NCI-H748 (cell line): ENCODE results near the gene C17orf107.
"Not testable (repeated sequence)": the region's sequence is repeated elsewhere in the genome, so short reads cannot be mapped to it uniquely, and the experiment has no call there.

Source experiments
- DNase-seq: peaks from one replicate; lab custom pipeline; 2025; ENCODE audit not compliant: unreplicated experiment; lab: John Stamatoyannopoulos, UW

The C17orf107 gene

DNA sequence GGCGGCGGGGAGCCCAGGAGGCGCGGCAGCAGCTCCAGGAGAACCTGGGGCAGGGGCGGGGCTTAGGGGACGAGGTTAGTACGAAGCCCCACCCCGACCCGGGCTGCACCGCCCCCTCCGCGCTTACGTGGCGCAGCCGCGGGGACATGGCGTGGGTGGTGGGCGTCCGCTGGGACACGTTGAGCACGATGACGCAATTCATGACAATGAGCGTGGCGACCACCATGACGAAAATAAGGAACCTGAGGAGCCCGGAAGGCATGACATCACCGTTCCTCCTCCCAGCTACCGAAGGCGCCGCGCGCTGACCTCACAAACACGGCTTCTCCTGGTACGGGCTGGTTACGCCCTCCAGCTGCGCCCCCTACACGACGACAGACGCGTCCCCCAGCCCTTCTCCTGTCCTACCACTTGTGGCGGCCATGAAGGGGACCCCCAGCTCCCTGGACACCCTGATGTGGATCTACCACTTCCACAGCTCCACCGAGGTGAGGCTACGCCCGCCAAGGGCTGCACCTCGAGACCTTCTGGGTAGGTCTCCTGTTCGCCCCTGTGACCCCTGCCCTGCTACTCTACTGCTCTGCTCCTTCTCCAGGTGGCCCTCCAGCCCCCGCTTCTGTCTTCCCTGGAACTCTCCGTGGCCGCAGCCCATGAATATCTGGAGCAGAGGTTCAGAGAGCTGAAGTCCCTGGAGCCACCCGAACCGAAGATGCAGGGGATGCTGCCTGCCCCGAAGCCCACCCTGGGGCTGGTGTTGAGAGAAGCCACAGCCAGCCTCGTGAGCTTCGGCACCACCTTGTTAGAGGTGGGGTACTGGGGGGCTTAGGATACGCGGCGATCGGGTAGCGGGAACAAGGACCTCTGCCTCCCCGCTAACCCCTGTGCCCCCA, at the start of gene C17orf107:
Gene C17orf107 (plus strand): TSS at position 196 of the 890 bp plus-strand sequence. CDS start 227 bp downstream, at position 423.
- DNase-seq: peak; percentile 81

DNA sequence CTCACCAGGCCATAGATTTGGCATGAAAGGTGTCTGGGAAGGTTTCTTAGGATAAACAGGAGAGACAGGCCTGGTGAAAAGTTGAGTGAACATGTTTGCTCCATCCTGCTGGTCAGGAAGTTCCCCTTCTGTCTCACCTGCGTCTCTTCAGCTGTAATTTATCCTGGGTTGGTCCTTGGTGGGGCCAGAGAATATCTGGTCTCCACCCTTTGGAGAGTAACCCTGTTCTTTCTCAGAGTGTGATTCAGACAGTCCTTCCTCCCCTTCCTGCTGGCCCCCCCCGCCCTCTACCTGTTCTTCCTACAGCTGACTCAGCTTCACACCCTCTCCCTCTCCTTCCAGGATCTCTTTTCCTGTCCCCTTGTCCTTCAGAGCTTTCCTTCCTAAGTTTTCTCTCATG, 49.1 kb upstream of the C17orf107 start:
- no peak for DNase-seq

DNA sequence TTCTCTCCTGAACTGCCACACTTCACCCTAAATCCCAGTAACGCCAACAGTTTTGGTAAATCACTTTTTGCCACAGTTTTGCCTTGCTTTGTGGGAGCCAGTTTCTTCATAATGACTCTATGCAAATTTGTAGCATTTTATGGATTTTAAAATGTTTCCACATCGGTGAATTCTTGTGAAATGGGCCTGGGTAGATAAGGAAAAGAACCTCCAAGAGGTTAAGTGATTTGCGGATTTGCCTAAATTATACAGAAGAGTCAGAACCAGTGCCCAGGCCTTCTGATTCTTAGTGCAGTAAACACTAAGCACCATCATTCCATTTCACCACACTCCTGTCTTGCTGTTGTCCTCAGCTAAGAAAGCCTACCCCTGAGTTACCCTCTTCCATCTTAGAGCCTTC, 48.3 kb upstream of the C17orf107 start:
- DNase-seq: no peak

DNA sequence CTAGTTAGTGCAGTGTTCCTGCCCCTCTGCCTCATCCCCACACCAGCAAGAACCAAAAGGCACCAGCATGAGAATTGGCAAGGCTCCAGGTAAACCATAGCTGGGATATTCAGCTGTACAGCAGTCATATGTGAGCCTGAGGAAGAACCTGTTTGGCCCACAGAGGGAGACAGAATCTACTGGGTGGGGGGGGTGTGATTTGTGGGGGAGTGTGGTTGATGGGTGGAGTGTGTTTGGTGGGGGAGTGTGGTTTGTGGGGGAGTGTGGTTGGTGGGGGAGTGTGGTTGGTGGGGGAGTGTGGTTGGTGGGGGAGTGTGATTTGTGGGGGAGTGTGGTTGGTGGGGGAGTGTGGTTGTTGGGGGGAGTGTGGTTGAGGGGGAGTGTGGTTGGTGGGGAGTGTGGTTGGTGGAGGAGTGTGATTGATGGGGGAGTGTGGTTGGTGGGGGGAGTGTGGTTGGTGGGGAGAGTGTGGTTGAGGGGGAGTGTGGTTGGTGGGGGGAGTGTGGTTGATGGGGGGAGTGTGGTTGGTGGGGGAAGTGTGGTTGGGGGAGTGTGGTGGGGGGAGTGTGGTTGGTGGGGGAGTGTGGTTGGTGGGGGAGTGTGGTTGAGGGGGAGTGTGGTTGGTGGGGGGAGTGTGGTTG, 46.6 kb upstream of the C17orf107 start:
- DNase-seq: no peak

DNA sequence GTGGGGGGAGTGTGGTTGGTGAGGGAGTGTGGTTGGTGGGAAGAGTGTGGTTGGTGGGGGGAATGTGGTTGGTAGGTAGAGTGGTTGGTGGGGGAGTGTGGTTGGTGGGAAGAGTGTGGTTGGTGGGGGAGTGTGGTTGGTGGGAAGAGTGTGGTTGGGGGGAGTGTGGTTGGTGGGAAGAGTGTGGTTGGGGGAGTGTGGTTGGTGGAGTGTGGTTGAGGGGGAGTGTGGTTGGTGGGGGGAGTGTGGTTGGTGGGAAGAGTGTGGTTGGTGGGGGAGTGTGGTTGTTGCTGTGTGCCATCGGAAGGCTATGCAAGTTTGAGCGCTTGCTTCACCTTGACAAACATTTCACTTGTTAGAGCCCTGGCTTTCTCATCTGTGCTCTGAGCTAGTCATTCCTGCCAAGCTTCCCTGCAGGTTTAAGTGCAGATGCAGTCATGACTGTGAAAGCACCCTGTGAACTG, 46.1 kb upstream of the C17orf107 start:
- no peak for DNase-seq

DNA sequence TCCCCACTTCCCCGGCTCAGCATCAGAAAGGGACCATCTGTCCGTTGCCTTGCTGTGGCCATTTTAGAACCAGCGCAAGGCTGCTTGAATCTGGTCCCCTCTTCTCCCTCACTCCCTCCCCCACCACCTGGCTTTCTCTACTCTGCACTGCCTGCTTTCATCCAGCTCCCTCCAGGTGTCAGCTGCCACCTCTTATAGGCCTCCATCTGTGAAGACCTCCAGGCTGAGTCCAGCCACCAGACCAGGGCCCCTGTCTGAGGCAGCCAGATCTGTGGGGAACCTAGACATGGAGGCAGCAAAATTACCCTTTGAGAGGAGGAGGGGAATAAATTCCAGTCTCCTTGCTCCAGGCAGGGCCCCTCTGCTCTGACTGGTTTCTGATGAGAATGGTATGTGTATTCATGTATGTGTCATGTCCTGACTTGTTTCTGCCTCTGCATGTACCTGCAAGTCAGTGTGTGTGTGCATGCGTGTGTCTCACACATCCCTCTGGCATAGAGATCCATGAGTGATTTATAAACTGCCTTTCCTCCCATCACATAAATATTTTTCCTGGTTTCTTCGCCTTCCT, 45.1 kb upstream of the C17orf107 start:
- no peak for DNase-seq

DNA sequence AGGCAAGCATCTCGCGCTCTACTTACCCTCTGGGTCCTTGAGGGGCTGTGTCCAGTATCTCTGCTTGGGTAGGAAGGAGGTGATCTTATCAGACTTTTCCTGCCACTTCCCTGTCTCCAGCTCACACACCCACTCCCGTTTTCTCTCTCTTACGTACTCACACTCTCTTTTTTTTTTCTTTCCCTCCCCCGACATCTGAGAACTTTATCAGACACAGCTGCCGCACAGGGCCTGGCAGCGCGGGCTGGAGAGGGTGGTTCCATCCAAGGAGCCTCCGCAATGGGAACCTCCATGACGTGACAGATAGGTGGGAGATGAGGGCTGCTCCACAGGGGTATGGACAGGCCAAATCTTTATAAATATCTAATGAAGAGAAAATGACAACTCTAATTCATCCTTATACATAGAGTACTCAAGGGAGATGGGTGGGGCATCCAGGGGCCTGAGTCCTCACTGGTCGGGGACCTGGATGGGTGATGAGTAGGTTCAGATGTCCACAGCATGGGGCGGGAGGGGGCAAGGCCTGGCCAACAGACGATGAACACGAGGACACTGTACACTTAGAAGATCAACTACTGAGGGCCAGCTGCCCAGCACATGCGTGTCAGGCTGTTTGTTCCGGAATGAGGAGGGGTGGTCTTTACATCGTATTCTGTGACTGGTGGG, 42.9 kb upstream of the C17orf107 start:
- DNase-seq: no peak

DNA sequence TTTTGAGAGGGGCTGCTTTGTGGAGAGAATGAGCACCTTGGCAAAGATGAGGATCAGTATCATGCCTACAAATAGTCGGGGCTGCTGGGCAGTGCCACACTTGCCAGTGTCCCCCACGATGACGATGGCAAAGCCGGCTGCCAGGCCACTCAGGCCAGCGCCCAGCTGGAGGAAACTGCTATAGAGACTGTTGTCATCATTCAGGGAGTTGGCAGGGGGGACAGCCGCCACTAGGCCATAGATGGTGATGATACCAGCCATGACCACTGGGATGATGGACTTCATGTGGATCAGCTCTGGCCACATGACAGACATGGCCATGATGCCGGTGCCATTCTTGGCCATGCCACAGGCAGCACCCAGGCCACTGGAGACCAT, 42.4 kb upstream of the C17orf107 start:
- DNase-seq: no peak

DNA sequence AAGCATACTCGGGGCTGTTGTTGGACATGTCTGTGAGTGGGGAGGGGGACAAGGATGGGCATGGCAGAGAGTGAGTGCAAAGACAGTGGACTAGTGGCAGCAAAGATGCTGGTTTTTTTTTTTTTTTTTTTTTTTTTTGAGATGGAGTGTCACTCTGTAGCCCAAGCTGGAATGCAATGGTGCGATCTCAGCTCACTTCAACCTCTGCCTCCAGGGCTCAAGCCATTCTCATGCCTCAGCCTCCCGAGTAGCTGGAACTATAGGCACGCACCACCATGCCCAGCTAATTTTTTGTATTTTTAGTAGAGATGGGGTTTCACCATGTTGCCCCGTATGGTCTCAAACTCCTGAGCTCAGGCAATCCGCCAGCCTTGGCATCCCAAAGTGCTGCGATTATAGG, 42.0 kb upstream of the C17orf107 start:
- not testable (repeated sequence) for DNase-seq

DNA sequence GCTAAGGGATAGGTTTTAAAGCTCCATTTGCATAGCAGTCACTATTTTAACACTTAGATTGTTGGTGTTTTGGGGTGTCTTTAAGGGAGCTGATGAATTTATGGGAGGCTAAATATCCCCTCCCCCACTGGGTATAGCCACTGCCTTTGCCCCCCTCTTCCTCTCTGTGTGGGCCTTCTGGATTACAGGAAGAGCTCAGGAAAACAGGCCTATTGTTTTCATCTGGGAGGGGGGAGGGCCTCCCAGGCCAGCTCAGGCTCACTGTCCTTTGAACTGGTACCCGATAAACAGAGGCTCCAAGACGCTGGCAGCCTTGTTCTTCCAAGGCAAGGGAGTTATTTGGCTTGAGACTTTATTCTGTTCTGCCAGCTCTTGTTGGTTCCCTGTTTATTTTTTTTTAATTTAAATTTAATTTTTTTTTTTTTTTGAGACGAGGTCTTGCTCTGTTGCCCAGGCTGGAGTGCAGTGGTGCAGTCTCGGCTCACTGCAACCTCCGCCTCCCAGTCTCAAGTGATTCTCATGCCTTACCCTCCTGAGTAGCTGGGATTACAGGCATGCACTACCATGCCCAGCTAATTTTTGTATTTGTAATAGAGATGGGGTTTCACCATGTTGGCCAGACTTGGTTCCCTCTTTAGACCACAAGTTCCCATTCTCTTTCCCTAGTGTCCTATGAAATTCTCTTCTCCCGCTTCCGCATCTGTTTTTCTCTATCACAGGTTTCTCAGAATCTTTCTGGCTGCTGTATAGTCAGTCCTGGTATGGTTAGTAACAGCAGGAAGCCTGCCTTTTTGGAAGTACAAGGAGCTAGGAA, 41.1 kb upstream of the C17orf107 start:
- DNase-seq: no peak

DNA sequence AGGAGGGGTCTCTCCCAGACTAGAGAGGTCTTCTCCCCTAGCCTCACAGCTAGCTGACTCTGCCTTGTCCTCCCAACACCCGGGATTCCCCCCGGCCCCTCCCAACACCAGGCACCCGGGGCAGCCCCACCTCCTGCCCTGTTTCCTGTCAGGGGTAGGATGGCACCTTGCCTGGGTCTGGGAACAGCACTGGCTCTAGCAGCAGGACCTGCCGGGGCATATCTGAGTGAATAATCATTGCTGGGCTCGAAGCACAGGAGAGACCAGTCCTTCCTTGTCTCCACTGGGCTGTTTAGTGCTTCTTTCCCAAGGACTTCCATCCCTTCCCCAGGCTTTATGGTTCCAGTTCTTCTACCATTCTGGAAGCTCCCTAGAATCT, 40.5 kb upstream of the C17orf107 start:
- no peak for DNase-seq

DNA sequence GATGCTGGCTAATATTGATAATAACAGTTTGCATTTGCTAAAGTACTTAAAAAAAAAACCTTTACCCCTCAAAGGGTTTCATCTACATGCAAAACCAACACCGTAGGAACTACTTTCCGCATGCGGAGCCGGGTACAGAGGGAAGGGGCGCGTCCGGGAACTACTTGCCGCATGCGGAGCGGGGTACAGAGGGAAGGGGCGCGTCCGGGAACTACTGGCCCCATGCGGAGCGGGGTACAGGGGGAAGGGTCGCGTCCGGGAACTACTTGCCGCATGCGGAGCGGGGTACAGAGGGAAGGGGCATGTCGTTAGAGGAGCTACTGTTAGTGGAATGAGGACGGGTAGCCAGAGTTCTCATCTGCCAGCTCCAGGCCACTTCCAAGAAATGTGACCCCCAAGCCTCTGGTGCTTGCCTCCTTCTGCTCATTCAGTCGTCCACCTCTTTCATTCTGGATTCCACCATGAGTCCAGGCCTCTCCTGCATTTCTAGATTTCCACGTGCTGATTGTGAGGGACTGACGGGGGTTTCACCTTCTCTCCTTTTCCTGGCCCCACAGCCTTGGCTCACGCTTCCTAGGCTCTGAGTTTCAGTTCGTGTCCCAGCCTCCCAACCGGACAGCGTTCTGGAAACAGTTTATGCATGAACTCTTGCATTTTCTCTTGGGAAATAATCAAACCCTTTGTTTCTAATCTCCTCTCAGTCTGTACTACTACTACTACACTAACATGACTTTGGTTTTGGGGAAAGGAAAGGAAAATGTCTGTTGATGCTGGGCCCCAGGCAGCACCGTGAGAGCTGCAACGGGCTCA, 39.3 kb upstream of the C17orf107 start:
- no peak for DNase-seq

DNA sequence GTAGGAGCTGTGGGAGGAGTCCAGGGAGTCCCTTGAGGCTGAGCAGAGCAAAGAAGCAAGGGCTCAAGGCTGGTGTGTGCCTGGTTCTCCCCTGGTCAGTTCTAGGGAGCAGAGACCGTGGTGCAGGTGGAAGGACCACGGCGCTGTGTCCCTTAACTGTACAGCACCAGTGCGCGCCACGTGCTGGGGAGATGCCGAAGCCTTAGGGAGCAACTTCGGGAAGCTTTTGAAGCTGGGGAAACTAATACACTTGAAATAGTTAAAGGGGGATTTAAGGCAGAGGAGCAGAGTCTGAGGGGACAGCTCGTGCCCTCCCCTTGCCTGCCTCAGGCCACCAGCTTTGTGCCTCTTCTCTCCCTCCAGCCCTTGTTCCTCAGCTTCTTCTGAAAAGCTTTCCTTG, 38.7 kb upstream of the C17orf107 start:
- no peak for DNase-seq

DNA sequence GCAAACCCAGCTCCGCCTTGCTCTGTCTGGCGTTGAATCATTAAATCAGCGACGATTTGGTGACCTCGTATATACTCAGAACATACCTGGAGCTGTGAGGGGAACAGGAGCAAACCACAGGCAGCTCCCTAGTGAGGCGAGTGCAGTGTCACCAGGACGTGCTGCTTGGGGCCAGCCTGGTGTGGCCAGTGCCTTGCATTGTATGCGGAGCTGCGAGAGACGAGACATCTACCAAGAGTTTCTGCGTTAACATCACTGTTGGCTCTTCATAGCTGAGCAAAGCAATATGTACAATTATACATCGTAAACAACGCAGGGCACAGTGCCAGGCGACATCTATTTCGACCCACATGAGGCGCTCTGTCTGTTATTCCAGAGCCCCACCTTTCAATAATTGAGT, 38.3 kb upstream of the C17orf107 start:
- DNase-seq: peak; percentile 37

DNA sequence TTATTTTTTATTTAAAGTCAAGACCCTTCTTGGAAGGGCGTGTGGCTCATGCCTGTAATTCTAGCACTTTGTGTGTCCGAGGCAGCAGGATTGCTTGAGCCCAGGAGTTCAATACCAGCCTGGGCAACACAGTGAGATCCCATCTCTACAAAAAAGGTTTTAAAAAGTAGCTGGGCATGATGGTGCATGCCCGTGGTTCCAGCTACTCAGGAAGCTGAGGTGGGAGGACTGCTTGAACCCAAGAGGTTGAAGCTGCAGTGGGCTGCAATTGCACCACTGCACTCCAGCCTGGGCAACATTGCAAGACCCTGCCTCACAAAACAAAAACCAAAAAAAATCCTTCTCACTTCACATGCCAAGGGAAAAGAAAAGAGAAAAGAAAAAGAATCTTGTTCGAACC, 36.6 kb upstream of the C17orf107 start:
- no peak for DNase-seq

DNA sequence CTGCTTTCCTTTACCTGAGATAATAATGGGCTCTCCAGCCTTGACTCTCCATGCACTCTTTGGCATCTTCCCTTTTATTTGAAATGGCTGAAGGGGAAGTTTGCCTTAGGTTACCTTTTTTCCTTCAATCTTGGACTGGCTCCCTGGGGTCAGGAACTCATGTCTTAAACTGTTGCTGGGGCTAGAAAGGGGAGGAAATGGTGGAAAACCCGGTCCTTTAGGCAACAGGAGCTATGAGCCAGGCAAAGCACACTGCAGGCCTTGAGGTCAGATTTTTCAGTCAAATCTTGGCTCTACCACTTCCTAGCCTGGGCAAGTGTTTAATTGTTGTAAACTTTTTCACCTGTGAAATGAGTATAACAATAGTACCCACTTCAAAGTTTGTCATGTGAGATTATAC, 36.0 kb upstream of the C17orf107 start:
- no peak for DNase-seq

DNA sequence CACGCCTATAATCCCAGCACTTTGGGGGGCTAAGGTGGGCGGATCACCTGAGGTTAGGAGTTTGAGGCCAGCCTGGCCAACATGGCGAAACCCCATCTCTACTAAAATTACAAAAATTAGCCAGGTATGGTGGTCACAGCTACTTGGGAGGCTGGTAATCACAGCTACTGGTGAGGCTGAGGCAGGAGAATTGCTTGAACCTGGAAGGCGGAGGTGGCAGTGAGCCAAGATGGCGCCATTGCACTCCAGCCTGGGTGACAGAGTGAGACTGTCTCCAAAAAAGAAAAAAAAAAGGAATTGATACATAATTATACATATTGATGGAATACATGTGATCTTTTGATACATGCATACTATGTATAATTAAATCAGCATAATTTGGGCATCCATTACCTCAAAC, 31.8 kb upstream of the C17orf107 start:
- DNase-seq: not testable (repeated sequence)

DNA sequence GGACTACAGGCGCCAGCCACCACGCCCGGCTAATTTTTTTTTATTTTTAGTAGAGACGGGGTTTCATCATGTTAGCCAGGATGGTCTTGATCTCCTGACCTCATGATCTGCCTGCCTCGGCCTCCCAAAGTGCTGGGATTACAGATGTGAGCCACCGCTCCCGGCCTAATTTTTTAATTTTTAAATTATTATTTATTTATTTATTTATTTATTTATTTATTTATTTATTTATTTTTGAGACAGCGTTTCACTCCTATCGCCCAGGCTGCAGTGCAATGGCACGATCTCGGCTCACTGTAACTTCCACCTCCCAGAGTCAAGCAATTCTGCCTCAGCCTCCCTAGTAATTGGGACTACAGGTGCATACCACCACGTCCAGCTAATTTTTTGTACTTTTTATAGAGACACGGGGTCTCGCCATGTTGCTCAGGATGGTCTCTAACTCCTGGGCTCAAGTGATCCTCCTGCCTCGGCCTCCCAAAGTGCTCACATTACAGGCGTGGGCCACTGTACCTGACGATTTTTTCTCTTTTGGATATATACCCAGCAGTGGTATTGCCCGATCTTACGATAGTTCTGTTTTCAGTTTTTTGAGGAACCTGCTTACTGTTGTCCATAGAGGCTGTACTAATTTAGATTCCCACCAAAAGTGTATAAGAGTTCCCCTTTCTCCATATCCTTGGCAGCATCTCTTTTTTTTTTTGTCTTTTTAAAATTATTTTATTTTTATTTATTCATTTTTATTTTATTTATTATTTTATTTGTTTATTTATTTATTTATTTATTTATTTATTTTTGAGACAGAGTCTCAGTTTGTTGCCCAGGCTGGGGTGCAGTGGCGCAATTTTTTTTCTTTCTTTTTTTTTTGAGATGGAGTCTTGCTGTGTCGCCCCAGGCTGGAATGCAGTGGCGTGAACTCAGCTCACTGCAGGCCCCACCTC, 30.0 kb upstream of the C17orf107 start:
- DNase-seq: not testable (repeated sequence)

DNA sequence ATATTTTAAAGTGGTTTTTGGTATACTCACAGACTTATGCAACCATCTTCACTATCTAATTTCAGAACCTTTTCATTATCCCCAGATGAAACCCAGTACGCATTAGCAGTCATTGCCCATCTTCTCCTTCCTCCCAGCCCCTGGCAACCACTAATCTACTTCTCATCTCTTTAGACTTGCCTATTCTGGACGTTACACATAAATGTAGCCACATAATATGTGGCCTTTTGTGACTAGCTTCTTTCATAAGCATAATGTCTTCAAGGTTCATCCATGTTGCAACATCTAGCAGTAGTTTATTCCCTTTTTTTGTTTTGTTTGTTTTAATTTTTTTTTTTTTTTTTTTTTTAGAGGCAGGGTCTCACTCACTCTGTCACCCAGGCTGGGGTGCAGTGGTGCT, 28.5 kb upstream of the C17orf107 start:
- no peak for DNase-seq
